Stimulated activated CD4-positive, alpha-beta T cell treated with anti-CD3 and anti-CD28 coated beads, Interleukin-12 subunit alpha, Interleukin-12 subunit beta, amount 100 ng/mL, for 4 hours (primary cell): ENCODE data around the gene CROCC2.

Source experiments
- DNase-seq: peaks from one replicate; pipeline ENCODE4 v3.0.0-alpha.2; 2020

Gene CROCC2

DNA sequence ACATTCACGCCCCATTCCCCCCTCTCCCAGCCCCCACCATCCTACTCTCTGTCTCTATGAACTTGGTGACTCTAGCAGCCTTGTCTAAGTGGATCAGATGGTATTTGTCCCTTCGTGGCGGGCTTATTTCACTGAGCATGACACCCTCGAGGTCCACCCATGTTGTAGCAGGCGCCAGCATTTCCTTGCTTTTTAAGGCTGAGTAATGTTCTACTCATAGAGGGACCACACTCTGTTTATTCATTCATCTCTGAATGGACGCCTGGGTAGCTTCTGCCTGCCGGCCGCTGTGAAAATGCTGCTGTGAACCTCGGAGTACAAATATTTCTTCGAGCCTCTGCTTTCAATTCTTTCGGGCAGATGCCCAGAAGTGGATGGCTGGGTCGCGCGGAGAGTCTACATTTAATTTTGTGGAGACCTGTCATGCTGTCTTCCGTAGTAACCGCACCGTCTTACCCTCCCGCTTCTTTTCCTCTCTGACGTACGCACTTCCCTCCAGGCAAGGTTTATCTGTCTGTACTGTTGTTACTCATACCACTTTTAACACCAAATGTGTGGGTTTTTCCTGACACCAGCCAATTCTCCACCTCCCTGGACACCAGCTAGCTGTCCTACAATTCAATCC lies 5.6 kb downstream of the CROCC2 start:
- DNase-seq, result no peak

DNA sequence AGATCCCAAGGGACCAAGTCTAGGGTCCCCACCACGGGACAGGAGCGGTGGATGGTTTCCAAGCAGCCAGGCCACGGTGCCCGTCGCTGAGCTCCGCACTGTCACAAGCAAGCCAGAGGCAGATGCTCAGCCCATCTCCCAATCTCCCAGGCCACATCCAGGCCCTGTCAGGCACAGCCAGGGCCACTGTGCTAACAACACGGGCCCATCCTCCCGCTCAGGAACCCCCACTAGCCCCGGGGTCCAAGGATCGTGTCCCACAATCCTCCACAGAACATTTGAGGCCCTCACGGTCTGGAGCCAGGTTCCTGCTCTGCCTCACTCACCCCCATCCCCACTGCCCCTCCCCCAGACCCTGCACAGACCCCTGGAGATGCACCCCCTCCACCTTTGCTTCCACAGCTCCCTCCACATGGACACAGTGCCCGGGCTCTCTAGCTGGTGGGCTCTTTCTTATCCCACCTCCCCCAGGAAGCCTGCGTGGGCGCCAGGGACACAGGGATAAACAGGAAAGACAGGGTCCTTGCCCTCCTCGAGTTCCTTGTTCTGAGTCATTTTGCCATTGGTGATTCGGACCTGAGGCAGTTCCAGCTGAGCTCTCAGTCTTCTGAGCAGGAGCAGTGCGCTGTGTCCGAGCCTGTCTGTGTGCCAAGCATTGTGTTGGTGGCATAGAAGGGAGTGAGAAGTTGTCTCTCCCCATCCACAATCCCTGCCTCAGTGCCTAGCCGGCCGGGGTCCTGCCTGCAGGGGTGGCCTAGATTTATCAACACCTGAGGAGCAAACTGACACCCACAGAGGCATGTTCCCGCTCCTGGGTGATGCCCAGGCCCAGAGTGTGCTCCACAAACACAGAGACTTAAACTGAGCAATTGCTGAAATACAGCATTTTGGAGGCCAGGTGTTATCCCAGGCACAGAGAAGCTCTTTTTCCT lies 7.0 kb downstream of the CROCC2 start:
- no peak for DNase-seq

DNA sequence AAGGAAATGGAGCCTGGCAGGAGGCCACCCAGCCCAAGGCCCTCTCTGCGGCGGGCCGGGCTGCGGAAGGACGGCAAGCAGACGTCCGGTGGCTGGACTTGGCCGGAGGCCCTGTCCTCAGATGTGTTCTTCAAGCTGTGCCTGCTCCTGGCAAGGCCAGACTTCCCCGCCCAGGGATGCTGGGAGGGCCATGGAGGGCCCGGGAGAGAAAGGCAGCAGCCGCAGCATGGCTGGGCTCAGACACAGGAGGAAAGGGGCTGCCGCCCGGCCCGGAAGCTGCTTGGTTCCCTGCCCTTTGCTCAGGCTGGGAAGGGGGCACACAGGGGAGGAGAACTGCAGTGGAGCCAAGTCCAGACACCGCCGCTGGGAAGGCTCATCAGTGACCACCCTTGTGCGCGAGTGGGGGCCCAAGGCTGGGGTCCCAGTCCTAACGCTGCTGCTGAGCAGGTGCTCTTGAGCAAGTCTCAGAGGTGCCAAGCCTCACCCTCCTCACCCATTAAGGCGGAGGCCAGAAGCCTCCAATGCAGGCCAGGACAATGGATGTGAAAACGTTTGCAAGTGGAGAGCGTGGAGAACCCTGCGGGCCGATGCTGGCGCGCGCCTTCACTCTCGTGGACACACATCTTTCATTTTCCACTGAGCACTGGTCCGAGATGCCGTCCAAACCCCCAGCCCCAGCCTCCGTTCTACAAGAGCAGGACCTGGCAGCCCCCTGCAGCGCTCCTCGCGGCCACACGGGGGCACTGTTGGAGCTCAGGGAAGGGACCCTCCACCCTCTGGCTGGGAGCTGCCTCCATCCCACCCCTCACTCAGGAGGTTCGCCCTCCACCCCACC lies 7.9 kb downstream of the CROCC2 start:
- DNase-seq, result peak; percentile 62

- DNase-seq, result no peak
Observed at GRCh38 chr2:240914645-240915525, 8.7 kb downstream of the CROCC2 start.

- DNase-seq, result no peak
Observed at GRCh38 chr2:240915526-240916341, 9.6 kb downstream of the CROCC2 start.

GRCh38 chr2:240916571-240917008 lies 10.5 kb downstream of the CROCC2 start:
- no peak for DNase-seq

DNA sequence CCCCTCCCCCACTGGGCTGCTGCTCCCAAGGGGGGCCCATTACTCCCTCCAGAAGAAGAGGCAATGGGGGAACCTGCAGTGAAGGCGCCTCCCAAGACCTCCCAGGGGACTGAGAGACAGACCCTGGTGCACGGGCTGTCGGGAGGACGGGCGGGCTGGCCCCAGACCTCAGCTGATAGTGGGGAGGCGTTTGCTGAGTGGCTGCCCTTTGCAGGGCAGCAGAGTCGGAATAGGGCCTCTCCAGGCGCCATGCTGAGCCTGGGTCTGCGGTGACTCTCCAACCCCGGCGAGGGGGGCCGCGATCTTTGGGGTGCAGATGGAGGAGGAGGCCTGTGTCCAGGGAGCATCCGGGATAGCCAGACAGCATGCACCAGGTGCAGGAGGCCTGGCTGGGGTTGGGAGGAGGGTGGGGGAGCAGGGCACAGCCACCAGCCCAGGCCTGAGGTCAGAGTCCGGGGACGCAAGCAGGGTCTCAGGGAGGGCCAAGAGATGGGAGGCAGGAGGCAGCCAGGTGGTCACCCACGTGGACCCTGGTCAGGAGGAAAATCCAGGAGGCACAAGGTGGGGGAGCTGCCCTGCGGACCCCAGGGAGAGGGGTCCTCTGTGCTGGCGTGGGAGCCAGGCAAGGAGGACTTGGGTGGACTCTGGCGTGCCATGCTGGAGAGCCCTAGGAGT lies 11.0 kb downstream of the CROCC2 start:
- no peak for DNase-seq

DNA sequence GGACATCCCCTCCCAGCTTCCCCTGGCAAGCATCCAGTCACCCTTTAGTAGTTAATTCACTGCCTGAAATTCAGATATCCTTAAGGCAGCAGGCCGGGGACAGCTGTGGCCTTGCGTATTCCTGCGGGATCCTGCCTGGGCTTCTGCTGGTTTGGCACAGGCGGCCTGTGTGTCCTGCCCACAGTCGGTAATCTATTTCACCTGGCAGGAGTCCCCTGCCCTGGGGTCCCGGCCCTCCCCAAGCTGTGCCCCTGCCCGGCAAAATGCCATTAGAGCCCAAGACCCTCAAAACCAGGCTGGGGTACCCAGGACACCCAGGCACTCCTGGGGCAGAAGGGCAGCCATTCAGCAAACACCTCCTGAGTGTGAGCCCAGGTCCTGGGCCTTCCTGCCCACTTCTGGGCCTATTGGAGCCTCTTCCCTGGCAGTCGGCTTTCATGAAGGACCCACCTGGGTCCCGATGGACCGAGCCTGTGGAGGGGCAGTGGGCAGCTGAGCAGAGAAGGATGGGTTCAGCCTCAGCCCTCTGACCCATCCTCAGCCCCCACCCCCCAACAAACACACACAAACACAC lies 11.6 kb downstream of the CROCC2 start:
- no peak for DNase-seq

DNA sequence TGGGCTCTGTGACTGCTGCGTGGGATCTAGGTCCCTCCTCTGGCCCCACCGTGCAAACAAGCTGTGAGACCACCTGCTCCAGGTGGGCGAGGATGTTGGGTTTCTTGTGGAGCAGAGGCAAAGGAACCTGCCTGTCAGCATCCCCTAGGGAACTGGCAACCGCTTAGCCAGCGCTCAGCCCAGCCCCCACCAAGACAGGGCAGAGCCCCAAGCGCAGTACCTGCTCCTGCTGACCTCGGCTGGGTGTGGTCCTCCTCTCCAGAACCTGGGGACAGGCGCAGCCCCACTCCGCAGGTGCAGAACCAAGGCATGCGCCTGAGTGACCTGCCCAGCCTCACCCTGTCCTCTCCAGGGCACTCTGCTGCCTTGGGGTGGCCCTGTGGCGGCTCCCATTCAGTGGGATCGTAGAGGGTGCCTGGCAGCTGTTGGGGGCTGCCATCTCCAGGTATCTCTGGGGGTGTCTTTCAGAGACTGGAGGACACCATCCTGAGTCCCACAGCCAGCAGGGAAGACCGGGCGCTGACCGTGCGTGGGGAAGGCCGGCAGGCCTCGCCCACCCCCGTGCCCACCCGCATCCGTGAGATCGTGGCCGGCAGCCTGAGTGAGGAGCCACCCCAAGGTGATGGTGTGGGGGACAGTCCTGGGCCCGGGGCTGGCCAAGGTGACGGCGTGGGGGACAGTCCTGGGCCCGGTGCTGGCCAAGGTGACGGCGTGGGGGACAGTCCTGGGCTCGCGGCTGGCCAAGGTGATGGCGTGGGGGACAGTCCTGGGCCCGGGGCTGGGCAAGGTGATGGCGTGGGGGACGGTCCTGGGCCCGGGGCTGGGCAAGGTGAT lies 12.3 kb downstream of the CROCC2 start:
- DNase-seq, result no peak

DNA sequence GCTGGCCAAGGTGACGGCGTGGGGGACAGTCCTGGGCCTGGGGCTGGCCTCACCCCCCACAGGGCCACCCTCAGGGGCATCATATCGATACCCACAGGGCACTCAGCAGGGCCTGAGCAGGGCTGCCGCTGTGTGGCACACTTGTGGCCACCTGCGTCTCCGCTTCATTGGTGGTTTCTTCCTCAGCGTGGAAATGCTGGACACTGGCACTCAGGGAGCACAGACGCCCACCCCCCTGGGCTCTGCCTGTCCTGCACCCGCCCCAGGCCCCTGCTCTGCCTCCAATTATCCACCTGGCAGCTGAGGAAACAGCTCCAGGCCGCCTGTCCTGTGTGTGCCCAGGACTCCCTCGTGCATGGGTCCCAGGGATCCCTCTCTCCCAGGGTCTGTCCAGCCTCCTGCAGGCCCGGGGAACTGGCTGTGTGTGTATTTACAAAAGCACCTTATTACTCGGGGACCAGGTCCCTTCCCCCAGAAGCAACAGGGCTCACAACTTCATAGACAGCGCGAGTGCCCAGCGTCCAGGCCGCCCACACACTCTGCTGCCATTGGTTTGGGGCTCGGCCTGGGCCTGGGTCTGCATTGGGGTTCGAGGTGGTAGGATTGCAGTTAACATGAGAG lies 13.1 kb downstream of the CROCC2 start:
- DNase-seq, result no peak

- no peak for DNase-seq
Observed at GRCh38 chr2:240919786-240920782, 13.9 kb downstream of the CROCC2 start.

DNA sequence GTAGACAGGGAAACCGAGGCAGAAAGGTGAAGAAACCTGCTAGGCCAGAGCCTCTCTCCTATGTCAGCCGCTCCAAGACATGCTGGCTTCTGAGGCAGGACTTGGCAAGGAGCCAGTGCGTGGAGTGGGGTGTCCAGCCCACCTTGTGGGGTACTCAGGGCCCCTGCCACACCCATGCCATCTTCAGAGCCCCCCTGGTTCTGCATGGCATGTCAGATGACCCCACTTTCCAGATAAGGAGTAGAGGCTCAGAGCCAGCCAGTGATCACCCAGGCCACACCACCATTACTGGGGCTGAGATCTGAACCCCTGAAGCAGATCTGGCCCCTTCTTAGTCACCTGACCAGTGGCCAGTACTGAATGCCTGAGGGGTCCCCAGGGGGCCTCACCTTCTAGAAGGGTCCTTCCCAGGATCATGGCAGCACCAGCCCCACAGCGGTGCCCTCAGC lies 14.7 kb downstream of the CROCC2 start:
- no peak for DNase-seq

- DNase-seq, result no peak
Observed at GRCh38 chr2:240921311-240921994, 15.3 kb downstream of the CROCC2 start.

DNA sequence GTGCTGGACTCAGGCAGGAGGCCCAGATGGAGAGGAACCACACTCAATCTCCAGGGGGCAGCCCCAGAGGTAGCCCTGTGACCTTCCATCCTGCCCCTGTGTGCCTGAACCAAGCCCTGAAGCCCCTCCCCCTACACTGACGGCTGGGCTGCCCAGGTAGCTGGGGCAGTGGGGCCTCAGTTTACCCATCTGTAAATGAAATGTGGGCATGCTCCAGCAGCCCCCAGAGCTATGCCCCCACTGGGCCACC lies 15.8 kb downstream of the CROCC2 start:
- no peak for DNase-seq

GRCh38 chr2:240922245-240922981 lies 16.3 kb downstream of the CROCC2 start:
- no peak for DNase-seq

GRCh38 chr2:240922982-240923537 lies 16.9 kb downstream of the CROCC2 start:
- DNase-seq, result no peak
